Right ventricle myocardium superior (tissue), 1 donor: ENCODE measurements around the gene WWOX. TPM values are rescaled to one million over a fixed set of nuclear protein-coding genes. Genes with fewer than 3 reads are reported as not detected.

ENCODE experiments used
- ATAC-seq: fragments of 200-7000 bp; cut with Tn5 transposase; one replicate; pipeline ENCODE4 v1.9.1; 2020; ENCODE audit warnings: mild to moderate bottlenecking; ENCODE audit not compliant: poor library complexity
- DNase-seq: peaks from one replicate; pipeline ENCODE4 v3.0.0-alpha.2; 2020
- intact Hi-C: fragments of 100-400 bp; cut with DNase I; formaldehyde crosslinking; loops from one replicate; pipeline ENCODE4 v1.11.2; 2022
- total RNA-seq: library from RNA; stranded (reverse); fragmentation: NEBNext Ultra II Directional; extraction: Animal tissue kit (Norgen Biotek cat#: 25700); gene quantifications from one replicate; pipeline ENCODE4 v1.2.1, GENCODE V29; 2021
- donor health status: DM: no; HTN: yes; CAD: no; lungs with severe emphysema.

Gene WWOX
- total RNA-seq, 1 donor from 2014 or later = 11.5 TPM

GRCh38 chr16:78277321-78278055 is 178.0 kb downstream of the WWOX start:
- intact Hi-C loops = no loop called here
- DNase-seq = no peak
- ATAC-seq = no peak

- intact Hi-C loops = no loop called here
- DNase-seq (no peak), ATAC-seq (no peak)
These were observed 178.6 kb downstream of the WWOX start for GRCh38 chr16:78278056-78278450.

- ATAC-seq = no peak
These were observed 181.7 kb downstream of the WWOX start for GRCh38 chr16:78281115-78281514.

GRCh38 chr16:78283548-78284251 is 184.2 kb downstream of the WWOX start:
- intact Hi-C loops = no loop called here
- DNase-seq (no peak), ATAC-seq (no peak)

More at GRCh38 chr16:78281115-78281514, 181.7 kb downstream of the WWOX start:
- intact Hi-C loops = no loop called here
- no peak for DNase-seq

- intact Hi-C loops = no loop called here
- ATAC-seq (no peak), DNase-seq (no peak)
These were observed 184.9 kb downstream of the WWOX start for GRCh38 chr16:78284326-78284725.

GRCh38 chr16:78284957-78285434 is 185.5 kb downstream of the WWOX start:
- intact Hi-C loops = no loop called here
- DNase-seq (no peak), ATAC-seq (no peak)

GRCh38 chr16:78285437-78285922 is 186.0 kb downstream of the WWOX start:
- DNase-seq = no peak
- intact Hi-C loops = no loop called here
- ATAC-seq = no peak

- no peak for ATAC-seq
- no peak for DNase-seq
- intact Hi-C loops = no loop called here
These were observed 186.6 kb downstream of the WWOX start for GRCh38 chr16:78286065-78286464.

GRCh38 chr16:78288888-78289287 is 189.4 kb downstream of the WWOX start:
- ATAC-seq (no peak), DNase-seq (no peak)
- intact Hi-C loops = no loop called here

- DNase-seq (no peak), ATAC-seq (no peak)
- intact Hi-C loops = no loop called here
These were observed 189.9 kb downstream of the WWOX start for GRCh38 chr16:78289373-78289772.

- intact Hi-C loops = no loop called here
- DNase-seq (no peak), ATAC-seq (no peak)
These were observed 190.4 kb downstream of the WWOX start for GRCh38 chr16:78289844-78290277.

GRCh38 chr16:78290395-78290794 is 190.9 kb downstream of the WWOX start:
- no peak for DNase-seq
- ATAC-seq = no peak
- intact Hi-C loops = no loop called here

- no peak for DNase-seq
- ATAC-seq = no peak
- intact Hi-C loops = no loop called here
These were observed 191.6 kb downstream of the WWOX start for GRCh38 chr16:78290872-78291591.

GRCh38 chr16:78291604-78292003 is 192.2 kb downstream of the WWOX start:
- ATAC-seq (peak; percentile 53), DNase-seq (no peak)
- intact Hi-C loops = no loop called here

- no peak for ATAC-seq
- intact Hi-C loops = no loop called here
These were observed 192.8 kb downstream of the WWOX start for GRCh38 chr16:78292086-78292843.

GRCh38 chr16:78292844-78293380 is 193.5 kb downstream of the WWOX start:
- ATAC-seq (no peak), DNase-seq (no peak)
- intact Hi-C loops = no loop called here

More at GRCh38 chr16:78292086-78292843, 192.8 kb downstream of the WWOX start:
- DNase-seq = no peak

GRCh38 chr16:78294538-78295225 is 195.2 kb downstream of the WWOX start:
- no peak for ATAC-seq
- DNase-seq = no peak
- intact Hi-C loops = no loop called here
